ENCODE results near the gene C2CD4A. TPM values are rescaled to one million over a fixed set of nuclear protein-coding genes. Genes with fewer than 3 reads are reported as not detected.

Gene C2CD4A
- total RNA-seq, 6 donors from 2014 or later, result 0.15 to 0.33 (median 0.24) TPM; not detected in 3

GRCh38 chr15:62053439-62054085 lies 13.2 kb upstream of the C2CD4A start:
- no peak for ATAC-seq (ENCODE audit: low FRiP score in 2 of 2)
- Histone ChIP-seq H3K4me3 (no peak overlapping the region), H3K4me1 (peaks cover 18 to 55% (median 36%) of the 10 kb centered on the region in 4 donors)

GRCh38 chr15:62054979-62055378 lies 11.8 kb upstream of the C2CD4A start:
- ATAC-seq (ENCODE audit: low FRiP score in 2 of 2) (no peak), DNase-seq (no peak)
- 72 to 74% methylated on average over 5 of the region's 5 CpGs for WGBS, 2 donors
- H3K4me3 ChIP-seq, result no peak overlapping the region
- no peaks in the 10 kb centered on the region for H3K36me3 ChIP-seq
- TF ChIP-seq, protein P1, sequence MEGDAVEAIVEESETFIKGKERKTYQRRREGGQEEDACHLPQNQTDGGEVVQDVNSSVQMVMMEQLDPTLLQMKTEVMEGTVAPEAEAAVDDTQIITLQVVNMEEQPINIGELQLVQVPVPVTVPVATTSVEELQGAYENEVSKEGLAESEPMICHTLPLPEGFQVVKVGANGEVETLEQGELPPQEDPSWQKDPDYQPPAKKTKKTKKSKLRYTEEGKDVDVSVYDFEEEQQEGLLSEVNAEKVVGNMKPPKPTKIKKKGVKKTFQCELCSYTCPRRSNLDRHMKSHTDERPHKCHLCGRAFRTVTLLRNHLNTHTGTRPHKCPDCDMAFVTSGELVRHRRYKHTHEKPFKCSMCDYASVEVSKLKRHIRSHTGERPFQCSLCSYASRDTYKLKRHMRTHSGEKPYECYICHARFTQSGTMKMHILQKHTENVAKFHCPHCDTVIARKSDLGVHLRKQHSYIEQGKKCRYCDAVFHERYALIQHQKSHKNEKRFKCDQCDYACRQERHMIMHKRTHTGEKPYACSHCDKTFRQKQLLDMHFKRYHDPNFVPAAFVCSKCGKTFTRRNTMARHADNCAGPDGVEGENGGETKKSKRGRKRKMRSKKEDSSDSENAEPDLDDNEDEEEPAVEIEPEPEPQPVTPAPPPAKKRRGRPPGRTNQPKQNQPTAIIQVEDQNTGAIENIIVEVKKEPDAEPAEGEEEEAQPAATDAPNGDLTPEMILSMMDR (IDR thresholded peaks at IDR 0.05), result no peak
- H3K27me3 ChIP-seq, result no peaks in the 10 kb centered on the region
- H3K9me3 ChIP-seq, result no peaks in the 10 kb centered on the region
- H3K4me1 ChIP-seq, result peaks cover 22 to 63% (median 42%) of the 10 kb centered on the region in 4 donors
- no peak overlapping the region for H3K27ac ChIP-seq

More at GRCh38 chr15:62053439-62054085, 13.2 kb upstream of the C2CD4A start:
- H3K9me3 ChIP-seq, result no peaks in the 10 kb centered on the region
- 56 to 59% methylated on average over 5 of the region's 5 CpGs for WGBS, 2 donors
- no peaks in the 10 kb centered on the region for H3K27me3 ChIP-seq
- TF ChIP-seq EP300 (IDR thresholded peaks at IDR 0.05), result no peak
- TF ChIP-seq POLR2AphosphoS5 (IDR thresholded peaks at IDR 0.05), result no peak
- TF ChIP-seq, protein P1 (IDR thresholded peaks at IDR 0.05), result no peak
- no peak for TF ChIP-seq POLR2A (IDR thresholded peaks at IDR 0.05)
- H3K27ac ChIP-seq, result peak overlapping the region in 1 of 4 donors; percentile 2
- DNase-seq, result no peak
- no peaks in the 10 kb centered on the region for H3K36me3 ChIP-seq

DNA sequence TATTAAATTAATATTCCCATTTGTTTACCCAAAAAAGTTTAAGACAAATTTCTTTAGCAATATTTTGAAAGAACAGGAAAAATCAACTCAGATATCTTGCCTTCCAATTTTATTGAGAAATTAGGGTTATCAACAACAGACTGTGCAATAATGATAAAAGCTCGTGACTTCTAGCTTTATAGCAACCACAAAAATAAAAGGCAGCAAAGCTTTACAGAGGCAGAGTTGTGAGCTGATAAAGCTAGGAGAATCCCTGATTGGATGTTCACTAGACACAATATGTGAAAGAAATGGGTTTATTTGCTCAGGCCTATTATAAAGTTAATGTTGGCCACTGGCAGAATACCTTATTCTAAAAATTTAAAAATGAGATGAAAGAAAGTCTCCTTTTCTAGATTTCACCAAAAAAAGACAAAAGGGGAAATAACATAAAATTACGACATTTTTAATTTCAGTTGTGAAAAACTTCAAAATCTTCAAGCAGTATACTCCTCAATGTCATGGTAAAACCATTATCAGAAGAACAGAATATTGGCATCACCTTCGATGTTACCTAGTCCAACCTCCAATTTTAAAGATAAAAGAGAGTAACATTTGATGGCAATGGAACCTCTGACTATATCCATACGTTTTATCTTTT lies 9.3 kb upstream of the C2CD4A start:
- Histone ChIP-seq H3K4me3 (no peak overlapping the region), H3K27me3 (no peaks in the 10 kb centered on the region), H3K9me3 (no peaks in the 10 kb centered on the region), H3K27ac (no peak overlapping the region), H3K4me1 (peaks cover 24 to 65% (median 42%) of the 10 kb centered on the region in 4 donors), H3K36me3 (no peaks in the 10 kb centered on the region)
- no peak for DNase-seq
- ATAC-seq (ENCODE audit: low FRiP score in 2 of 2), result no peak
- TF ChIP-seq POLR2AphosphoS5 (IDR thresholded peaks at IDR 0.05), result no peak
- 71 to 81% methylated on average over 4 of the region's 4 CpGs for WGBS, 2 donors

GRCh38 chr15:62058327-62059028 lies 8.3 kb upstream of the C2CD4A start:
- H3K4me3 ChIP-seq, result no peak overlapping the region
- WGBS, 2 donors, result 76 to 82% methylated on average over 5 of the region's 5 CpGs
- no peak for TF ChIP-seq EP300 (IDR thresholded peaks at IDR 0.05)
- TF ChIP-seq POLR2AphosphoS5 (IDR thresholded peaks at IDR 0.05), result no peak
- TF ChIP-seq, protein P1 (IDR thresholded peaks at IDR 0.05), result no peak
- TF ChIP-seq POLR2A (IDR thresholded peaks at IDR 0.05), result no peak
- H3K36me3 ChIP-seq, result no peaks in the 10 kb centered on the region
- peaks cover 17 to 55% (median 36%) of the 10 kb centered on the region in 4 donors for H3K4me1 ChIP-seq
- no peaks in the 10 kb centered on the region for H3K27me3 ChIP-seq
- H3K27ac ChIP-seq, result no peak overlapping the region
- ATAC-seq (ENCODE audit: low FRiP score in 2 of 2) (no peak), DNase-seq (no peak)
- no peaks in the 10 kb centered on the region for H3K9me3 ChIP-seq

- Histone ChIP-seq H3K9me3 (no peaks in the 10 kb centered on the region), H3K27me3 (no peaks in the 10 kb centered on the region), H3K4me1 (peaks cover 21 to 47% (median 32%) of the 10 kb centered on the region in 4 donors), H3K27ac (peak overlapping the region; percentile 92 to 97 (median 96)), H3K36me3 (no peaks in the 10 kb centered on the region), H3K4me3 (peak overlapping the region; percentile 75 to 99 (median 78))
- DNase-seq (no peak), ATAC-seq (ENCODE audit: low FRiP score in 2 of 2) (no peak)
- 3 to 5% methylated on average over 13 of the region's 13 CpGs for WGBS, 2 donors
- TF ChIP-seq POLR2A (IDR thresholded peaks at IDR 0.05), result no peak
- TF ChIP-seq, protein P1 (IDR thresholded peaks at IDR 0.05), result peak in 1 of 6 experiments; percentile 10
These were observed 7.5 kb upstream of the C2CD4A start for GRCh38 chr15:62059108-62059815.
